ENCODE results near the gene ELOVL2. TPM values are rescaled to one million over a fixed set of nuclear protein-coding genes. Genes with fewer than 3 reads are reported as not detected.

ELOVL2 gene
- total RNA-seq, 4 donors from 2014 or later, result 0.60 to 2.2 (median 1.3) TPM

DNA sequence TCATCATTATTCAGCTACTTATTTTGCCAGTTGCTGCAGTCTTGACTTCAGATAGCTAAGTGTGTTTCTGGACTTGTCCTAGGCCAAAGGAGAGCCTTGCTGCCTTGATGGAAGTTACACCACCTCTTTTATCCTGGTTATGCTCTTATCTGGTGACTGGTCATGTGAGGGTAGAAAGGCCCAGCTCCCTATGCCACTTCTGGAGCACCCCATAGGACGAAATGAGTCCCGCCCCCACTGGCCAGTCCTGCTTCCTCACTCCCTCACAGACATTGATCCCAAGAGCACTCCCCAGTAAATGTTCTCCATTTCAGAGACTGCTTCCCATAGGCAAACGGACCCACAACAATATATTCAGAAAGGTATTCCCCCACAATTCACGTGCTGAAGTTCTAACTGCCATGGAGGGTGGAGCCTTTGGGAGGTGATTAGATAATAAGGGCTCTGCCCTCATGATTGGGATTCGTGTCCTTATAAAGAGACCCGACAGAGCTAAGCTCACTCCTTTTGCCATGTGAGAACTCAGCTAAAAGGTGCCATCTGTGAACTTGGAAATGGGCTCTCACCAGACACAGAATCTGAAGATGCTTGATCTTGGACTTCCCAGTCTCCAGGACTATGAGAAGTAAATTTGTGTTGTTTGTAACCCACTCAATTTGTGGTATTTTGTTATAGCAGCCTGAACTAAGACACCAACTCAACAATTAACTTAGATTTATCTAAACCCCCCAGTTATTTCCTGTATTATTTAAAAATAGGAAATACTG is 21.5 kb upstream of the ELOVL2 start:
- H3K4me3 ChIP-seq, result no peak overlapping the region
- H3K27ac ChIP-seq, result no peak overlapping the region
- no peaks in the 10 kb centered on the region for H3K9me3 ChIP-seq
- no peak for TF ChIP-seq EP300 (IDR thresholded peaks at IDR 0.05)
- TF ChIP-seq, protein P1, sequence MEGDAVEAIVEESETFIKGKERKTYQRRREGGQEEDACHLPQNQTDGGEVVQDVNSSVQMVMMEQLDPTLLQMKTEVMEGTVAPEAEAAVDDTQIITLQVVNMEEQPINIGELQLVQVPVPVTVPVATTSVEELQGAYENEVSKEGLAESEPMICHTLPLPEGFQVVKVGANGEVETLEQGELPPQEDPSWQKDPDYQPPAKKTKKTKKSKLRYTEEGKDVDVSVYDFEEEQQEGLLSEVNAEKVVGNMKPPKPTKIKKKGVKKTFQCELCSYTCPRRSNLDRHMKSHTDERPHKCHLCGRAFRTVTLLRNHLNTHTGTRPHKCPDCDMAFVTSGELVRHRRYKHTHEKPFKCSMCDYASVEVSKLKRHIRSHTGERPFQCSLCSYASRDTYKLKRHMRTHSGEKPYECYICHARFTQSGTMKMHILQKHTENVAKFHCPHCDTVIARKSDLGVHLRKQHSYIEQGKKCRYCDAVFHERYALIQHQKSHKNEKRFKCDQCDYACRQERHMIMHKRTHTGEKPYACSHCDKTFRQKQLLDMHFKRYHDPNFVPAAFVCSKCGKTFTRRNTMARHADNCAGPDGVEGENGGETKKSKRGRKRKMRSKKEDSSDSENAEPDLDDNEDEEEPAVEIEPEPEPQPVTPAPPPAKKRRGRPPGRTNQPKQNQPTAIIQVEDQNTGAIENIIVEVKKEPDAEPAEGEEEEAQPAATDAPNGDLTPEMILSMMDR (IDR thresholded peaks at IDR 0.05), result no peak
- no peak for TF ChIP-seq POLR2A (IDR thresholded peaks at IDR 0.05)
- H3K4me1 ChIP-seq, result no peaks in the 10 kb centered on the region
- DNase-seq (ENCODE audit: low spot score in 2 of 2), result no peak
- H3K27me3 ChIP-seq, result no peaks in the 10 kb centered on the region
- no peaks in the 10 kb centered on the region for H3K36me3 ChIP-seq
- 91 to 92% methylated on average over 6 of the region's 6 CpGs for WGBS, 2 donors

DNA sequence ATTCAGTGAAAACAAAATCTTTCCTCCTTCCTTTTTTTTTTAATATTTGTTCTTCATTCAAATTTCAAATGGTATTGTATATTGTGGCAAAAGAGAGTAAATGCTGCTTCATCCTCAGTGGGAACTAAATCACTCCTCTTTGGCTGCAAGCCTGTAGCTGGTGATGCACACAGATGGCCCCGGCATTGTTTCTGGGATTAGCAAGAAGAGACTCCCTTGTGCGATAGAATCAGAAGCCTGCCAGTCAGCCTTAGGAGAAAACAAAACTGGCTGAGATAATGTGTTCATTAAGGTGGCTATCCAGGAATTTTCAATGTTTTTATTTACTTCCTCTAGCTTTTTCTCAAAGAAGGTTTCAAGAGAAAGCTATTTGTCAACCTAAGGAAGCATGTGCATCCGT is 20.7 kb upstream of the ELOVL2 start:
- Histone ChIP-seq H3K27ac (no peak overlapping the region), H3K4me1 (no peaks in the 10 kb centered on the region), H3K9me3 (no peaks in the 10 kb centered on the region), H3K4me3 (no peak overlapping the region), H3K27me3 (no peaks in the 10 kb centered on the region), H3K36me3 (no peaks in the 10 kb centered on the region)
- no peak for DNase-seq (ENCODE audit: low spot score in 2 of 2)
- WGBS, 2 donors, result 58 to 66% methylated on average over 3 of the region's 3 CpGs
- TF ChIP-seq EP300 (IDR thresholded peaks at IDR 0.05), result no peak
- TF ChIP-seq POLR2A (IDR thresholded peaks at IDR 0.05), result no peak
- TF ChIP-seq, protein P1 (IDR thresholded peaks at IDR 0.05), result no peak

DNA sequence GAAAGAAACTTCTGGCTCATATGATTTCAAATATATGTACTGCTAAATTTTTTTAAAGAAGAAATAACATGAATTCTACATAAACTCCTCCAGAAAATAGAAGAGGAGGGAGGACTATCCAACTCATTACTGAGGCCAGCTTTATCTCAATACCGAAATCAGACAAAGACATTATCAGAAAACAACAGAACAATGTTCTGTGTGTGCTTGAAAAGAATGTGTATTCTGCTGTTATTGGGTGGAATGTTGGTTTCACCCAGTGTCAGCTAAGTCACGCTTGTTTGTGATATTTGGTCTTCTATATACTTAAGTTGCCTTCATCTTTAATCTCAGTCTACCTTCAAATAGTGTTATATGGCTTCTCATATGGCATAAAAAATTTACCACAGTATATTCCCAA is 18.6 kb upstream of the ELOVL2 start:
- no peaks in the 10 kb centered on the region for H3K9me3 ChIP-seq
- H3K4me3 ChIP-seq, result no peak overlapping the region
- WGBS, 2 donors, result 47 to 62% methylated on average over 2 of the region's 2 CpGs
- DNase-seq (ENCODE audit: low spot score in 2 of 2), result no peak
- H3K36me3 ChIP-seq, result no peaks in the 10 kb centered on the region
- H3K27me3 ChIP-seq, result no peaks in the 10 kb centered on the region
- H3K27ac ChIP-seq, result no peak overlapping the region
- H3K4me1 ChIP-seq, result no peaks in the 10 kb centered on the region
- TF ChIP-seq, protein P1 (IDR thresholded peaks at IDR 0.05), result no peak
- TF ChIP-seq POLR2A (IDR thresholded peaks at IDR 0.05), result no peak
- no peak for TF ChIP-seq EP300 (IDR thresholded peaks at IDR 0.05)

DNA sequence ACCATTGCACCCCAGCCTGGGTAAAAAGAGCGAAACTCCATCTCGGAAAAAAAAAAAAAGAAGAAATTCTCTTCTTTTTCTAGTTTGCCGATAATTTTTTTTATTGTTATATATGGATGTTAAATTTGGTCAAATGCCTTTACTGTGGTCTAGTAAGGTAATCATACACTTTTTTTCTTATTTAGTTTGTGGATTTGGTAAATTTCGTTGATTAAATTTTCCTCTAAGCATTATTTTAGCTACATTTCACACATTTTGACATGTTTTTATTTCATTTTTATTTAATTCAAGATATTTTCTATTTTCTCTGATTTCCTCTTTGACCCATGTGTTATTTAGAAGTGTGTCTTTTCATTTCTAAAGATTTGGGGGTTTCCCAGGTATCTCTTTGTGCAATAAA is 18.0 kb upstream of the ELOVL2 start:
- Histone ChIP-seq H3K27me3 (no peaks in the 10 kb centered on the region), H3K4me3 (no peak overlapping the region), H3K27ac (no peak overlapping the region), H3K4me1 (no peaks in the 10 kb centered on the region), H3K9me3 (no peaks in the 10 kb centered on the region), H3K36me3 (no peaks in the 10 kb centered on the region)
- no peak for DNase-seq (ENCODE audit: low spot score in 2 of 2)
- 95 to 96% methylated on average over 4 of the region's 4 CpGs for WGBS, 2 donors
- TF ChIP-seq, protein P1 (IDR thresholded peaks at IDR 0.05), result no peak
- TF ChIP-seq EP300 (IDR thresholded peaks at IDR 0.05), result no peak
- no peak for TF ChIP-seq POLR2A (IDR thresholded peaks at IDR 0.05)

DNA sequence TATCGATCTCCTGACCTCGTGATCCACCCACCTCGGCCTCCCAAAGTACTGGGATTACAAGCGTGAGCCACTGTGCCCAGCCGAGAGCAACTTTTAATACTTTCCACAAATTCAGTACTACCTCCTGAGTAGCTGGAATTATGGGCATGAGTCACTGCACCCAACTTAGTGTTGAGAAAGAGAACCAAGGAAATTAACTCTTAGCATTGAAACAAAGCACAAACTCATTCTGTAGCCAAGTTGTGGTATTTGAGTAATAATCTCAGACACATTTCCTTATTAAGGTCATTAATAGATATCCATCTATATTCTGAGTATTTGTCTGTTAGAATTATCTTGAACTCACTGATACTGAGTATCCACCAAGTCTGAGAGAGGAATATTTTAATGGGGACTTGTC is 14.3 kb upstream of the ELOVL2 start:
- Histone ChIP-seq H3K9me3 (no peaks in the 10 kb centered on the region), H3K27me3 (no peaks in the 10 kb centered on the region), H3K4me3 (no peak overlapping the region), H3K4me1 (no peaks in the 10 kb centered on the region), H3K27ac (no peak overlapping the region), H3K36me3 (no peaks in the 10 kb centered on the region)
- TF ChIP-seq EP300 (IDR thresholded peaks at IDR 0.05), result no peak
- no peak for TF ChIP-seq POLR2A (IDR thresholded peaks at IDR 0.05)
- TF ChIP-seq, protein P1 (IDR thresholded peaks at IDR 0.05), result no peak
- WGBS, 2 donors, result 95 to 99% methylated on average over 5 of the region's 5 CpGs
- no peak for DNase-seq (ENCODE audit: low spot score in 2 of 2)
